Osteocyte (in vitro differentiated cells): ENCODE measurements around the gene IRF2BPL. TPM values are rescaled to one million over a fixed set of nuclear protein-coding genes. Genes with fewer than 3 reads are reported as not detected.

Source experiments
- DNase-seq: peaks from one replicate; pipeline ENCODE4 v3.0.0; 2021; ENCODE audit warnings: mixed read lengths; ENCODE audit not compliant: unreplicated experiment; ENCODE audit errors: extremely low spot score
- H3K27ac Mint-ChIP-seq: one replicate; pipeline ENCODE4 v1.8.0; 2021; ENCODE audit warnings: mild to moderate bottlenecking, mixed read lengths; ENCODE audit not compliant: unreplicated experiment
- H3K27me3 Mint-ChIP-seq: one replicate; pipeline ENCODE4 v1.8.0; 2021; ENCODE audit warnings: mixed read lengths; ENCODE audit not compliant: unreplicated experiment
- H3K36me3 Mint-ChIP-seq: one replicate; pipeline ENCODE4 v1.8.0; 2021; ENCODE audit warnings: mixed read lengths; ENCODE audit not compliant: unreplicated experiment
- H3K4me1 Mint-ChIP-seq: one replicate; pipeline ENCODE4 v1.8.0; 2021; ENCODE audit warnings: mixed read lengths; ENCODE audit not compliant: unreplicated experiment
- H3K4me3 Mint-ChIP-seq: one replicate; pipeline ENCODE4 v1.8.0; 2021; ENCODE audit warnings: mild to moderate bottlenecking, moderate library complexity, mixed read lengths; ENCODE audit not compliant: unreplicated experiment
- H3K9me3 Mint-ChIP-seq: one replicate; pipeline ENCODE4 v1.8.0; 2021; ENCODE audit warnings: mixed read lengths; ENCODE audit not compliant: unreplicated experiment
- total RNA-seq: library from RNA; stranded (reverse); gene quantifications from 2 replicates; pipeline ENCODE4 v1.2.1, GENCODE V29; 2021
- TF ChIP-seq, protein P1 (sequence below): fragments of 200-600 bp; sonication (generic); IDR thresholded peaks from 2 replicates; pipeline ENCODE4 v1.5.0; 2021; ENCODE audit warnings: antibody characterized with exemption, mild to moderate bottlenecking, moderate library complexity

IRF2BPL gene
- total RNA-seq, 1 donor from 2014 or later = 120 TPM

DNA sequence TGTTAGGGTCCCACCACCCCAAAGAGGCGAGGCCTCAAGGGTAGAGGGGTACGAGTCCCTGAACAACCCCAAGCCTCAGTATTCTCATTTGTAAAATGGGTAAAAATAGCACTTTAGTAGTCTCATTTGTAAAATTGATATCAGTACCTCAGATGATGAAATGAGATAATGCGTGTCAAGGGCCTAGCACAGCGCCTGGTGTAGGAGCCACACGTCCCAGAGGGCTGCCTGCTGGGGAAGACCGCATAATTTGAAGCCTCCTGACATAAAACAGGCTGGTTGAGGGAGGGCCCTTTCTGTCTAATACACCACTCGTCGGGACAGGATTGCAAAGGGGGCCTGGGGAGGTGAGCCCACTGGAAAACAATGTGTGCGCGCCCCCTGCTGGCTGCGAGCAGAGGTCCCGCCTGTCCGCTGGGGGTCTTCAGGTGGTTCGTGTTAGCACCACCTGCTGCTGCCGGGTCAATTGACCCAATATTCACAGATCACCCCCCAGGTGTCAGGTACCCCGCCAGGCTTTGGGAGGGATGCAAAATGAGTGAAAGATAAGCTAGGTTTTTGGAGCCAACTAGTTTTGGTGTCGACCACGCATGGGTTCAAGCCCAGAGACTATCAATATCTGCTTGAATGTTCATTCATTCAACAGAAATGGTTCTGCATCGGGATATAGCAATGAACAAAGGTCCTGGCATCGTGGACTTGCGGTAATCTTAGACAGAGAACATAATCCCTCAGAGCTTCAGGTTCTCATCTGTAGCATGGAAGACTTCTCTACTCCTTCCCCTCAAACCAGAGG, 24.7 kb upstream of the IRF2BPL start:
- Mint-ChIP-seq H3K36me3 (no peaks in the 10 kb centered on the region), H3K27ac (peak overlapping the region; percentile 62), H3K4me3 (no peak overlapping the region), H3K9me3 (no peaks in the 10 kb centered on the region), H3K4me1 (peaks cover 27% of the 10 kb centered on the region), H3K27me3 (no peaks in the 10 kb centered on the region)
- peak; percentile 91 for DNase-seq
- TF ChIP-seq, protein P1, sequence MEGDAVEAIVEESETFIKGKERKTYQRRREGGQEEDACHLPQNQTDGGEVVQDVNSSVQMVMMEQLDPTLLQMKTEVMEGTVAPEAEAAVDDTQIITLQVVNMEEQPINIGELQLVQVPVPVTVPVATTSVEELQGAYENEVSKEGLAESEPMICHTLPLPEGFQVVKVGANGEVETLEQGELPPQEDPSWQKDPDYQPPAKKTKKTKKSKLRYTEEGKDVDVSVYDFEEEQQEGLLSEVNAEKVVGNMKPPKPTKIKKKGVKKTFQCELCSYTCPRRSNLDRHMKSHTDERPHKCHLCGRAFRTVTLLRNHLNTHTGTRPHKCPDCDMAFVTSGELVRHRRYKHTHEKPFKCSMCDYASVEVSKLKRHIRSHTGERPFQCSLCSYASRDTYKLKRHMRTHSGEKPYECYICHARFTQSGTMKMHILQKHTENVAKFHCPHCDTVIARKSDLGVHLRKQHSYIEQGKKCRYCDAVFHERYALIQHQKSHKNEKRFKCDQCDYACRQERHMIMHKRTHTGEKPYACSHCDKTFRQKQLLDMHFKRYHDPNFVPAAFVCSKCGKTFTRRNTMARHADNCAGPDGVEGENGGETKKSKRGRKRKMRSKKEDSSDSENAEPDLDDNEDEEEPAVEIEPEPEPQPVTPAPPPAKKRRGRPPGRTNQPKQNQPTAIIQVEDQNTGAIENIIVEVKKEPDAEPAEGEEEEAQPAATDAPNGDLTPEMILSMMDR = peak; percentile 96

DNA sequence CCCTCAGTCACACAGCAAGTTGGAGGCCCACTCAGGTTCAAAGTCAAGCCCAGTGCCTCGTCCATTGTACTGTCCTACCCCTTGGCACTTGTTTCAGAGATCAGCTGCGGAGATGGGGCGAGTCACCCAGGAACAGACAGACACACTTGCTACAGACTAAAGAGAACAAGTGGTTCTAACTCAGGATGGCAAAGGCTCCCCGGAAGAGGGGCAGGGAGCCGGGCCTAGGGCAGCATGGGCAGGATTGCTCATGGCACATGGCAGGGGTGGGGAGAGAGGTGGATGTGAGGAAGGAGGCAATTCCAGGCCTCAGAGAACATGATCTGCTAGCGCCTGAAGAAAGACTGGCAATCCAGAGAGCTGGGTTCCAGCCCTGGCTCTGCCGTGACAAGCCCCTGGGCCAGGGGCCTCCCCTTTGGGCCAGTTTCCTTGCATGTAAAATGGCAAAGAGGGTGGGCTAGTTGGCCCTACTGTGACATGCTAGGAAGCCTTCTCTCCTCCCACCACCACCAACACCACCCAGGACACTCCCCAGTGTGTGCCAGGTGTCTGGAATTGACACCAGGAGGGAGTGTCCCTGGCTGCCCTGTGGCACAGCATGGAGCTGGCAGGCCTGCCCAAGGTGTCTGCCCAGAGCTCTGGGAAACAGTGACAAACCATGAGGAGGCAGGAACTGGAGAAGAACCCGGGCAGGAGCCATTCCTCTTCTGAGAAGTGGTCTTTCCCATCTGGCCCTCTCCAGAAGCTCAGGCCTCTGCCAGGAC, 24.0 kb upstream of the IRF2BPL start:
- Mint-ChIP-seq H3K4me1 (peaks cover 27% of the 10 kb centered on the region), H3K4me3 (no peak overlapping the region), H3K27me3 (no peaks in the 10 kb centered on the region), H3K27ac (peak overlapping the region; percentile 80), H3K36me3 (no peaks in the 10 kb centered on the region), H3K9me3 (no peaks in the 10 kb centered on the region)
- TF ChIP-seq, protein P1 = no peak
- no peak for DNase-seq

DNA sequence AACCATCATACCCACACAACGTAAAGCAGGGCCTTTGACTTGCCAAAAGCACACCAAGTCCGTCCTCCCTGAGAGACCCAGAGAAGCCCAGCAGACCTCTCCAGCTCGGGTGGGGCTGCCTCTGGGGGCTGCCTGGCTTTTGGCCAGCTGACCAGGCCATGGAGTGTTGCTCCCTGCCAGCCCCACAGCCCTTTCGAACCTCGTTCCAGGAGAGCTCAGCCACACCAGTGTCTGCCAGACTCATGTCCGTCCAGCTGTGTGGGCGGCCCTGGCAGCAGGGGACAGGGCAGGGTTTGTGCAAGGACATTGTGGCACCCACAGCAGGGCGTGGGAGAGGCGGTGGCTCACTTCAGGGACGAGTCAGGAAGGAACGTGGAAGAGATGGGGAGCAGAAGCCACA, 22.6 kb upstream of the IRF2BPL start:
- Mint-ChIP-seq H3K36me3 (no peaks in the 10 kb centered on the region), H3K4me1 (peaks cover 36% of the 10 kb centered on the region), H3K4me3 (no peak overlapping the region), H3K9me3 (no peaks in the 10 kb centered on the region), H3K27ac (peak overlapping the region; percentile 69), H3K27me3 (no peaks in the 10 kb centered on the region)
- no peak for DNase-seq
- TF ChIP-seq, protein P1 = no peak

DNA sequence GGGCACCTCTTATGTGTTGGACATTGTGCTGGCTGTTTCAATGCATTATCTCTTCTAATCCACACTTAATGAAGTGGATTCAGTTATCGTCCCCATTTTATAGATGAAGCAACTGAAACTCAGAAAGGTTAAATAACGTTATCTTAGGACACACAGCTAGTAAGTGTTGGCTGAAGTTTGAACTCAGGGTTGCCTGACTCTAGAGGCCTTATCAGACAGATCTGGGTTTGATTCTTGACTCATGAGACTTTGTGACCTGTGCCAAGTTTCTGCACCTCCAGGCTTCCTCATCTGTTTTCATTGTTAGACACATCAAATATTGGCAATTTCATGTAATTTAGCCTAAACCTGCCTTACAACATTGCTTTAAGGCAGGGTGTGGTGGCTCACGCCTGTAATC, 18.2 kb upstream of the IRF2BPL start:
- Mint-ChIP-seq H3K36me3 (no peaks in the 10 kb centered on the region), H3K4me1 (peaks cover 66% of the 10 kb centered on the region), H3K4me3 (no peak overlapping the region), H3K27me3 (no peaks in the 10 kb centered on the region), H3K9me3 (no peaks in the 10 kb centered on the region), H3K27ac (peak overlapping the region; percentile 100)
- no peak for DNase-seq
- TF ChIP-seq, protein P1 = no peak
